Gastrocnemius medialis (tissue), 4 donors: ENCODE measurements around the gene ACVR1.

Experiments used
- POLR2A ChIP-seq, 2 donors: fragments of 450-650 bp; IDR thresholded peaks; one replicate each; pipeline ENCODE4 v1.6.1; 2017; ENCODE audit warnings: antibody characterized with exemption in 2 of 2, mild to moderate bottlenecking in 2 of 2, moderate library complexity in 2 of 2
- TF ChIP-seq, protein P1 (sequence below), 5 experiments: fragments of 450-650 bp in 3 of 5; fragments of 200-600 bp in 2 of 5; sonication (generic) in 2 of 5; IDR thresholded peaks in 4 of 5; conservative IDR thresholded peaks in 1 of 5; 1 replicate in 4 of 5; 2 replicates in 1 of 5; pipeline ENCODE4 v1.5.1; 2016 to 2019; ENCODE audit warnings: antibody characterized with exemption in 5 of 5, mild to moderate bottlenecking in 3 of 5, moderate library complexity in 3 of 5

DNA sequence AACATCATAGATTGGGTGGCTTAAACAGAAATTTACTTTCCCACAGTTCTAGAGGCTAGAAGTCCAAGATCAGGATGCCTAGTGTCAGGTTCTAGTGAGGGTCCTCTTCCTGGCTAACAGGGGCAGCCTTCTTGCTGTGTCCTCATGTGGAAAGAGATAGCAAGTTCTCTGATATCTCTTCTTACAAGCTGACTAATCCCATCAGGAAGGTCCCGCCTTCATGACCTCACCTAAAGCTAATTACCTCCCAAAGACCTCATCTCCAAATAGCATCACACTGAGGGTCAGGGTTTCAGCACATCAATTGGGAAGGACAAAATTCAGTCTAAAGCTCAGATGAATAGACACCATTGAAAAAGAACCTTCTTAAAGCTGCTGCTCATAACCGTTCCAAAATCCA lies 22.9 kb downstream of the ACVR1 start:
- TF ChIP-seq, protein P1, sequence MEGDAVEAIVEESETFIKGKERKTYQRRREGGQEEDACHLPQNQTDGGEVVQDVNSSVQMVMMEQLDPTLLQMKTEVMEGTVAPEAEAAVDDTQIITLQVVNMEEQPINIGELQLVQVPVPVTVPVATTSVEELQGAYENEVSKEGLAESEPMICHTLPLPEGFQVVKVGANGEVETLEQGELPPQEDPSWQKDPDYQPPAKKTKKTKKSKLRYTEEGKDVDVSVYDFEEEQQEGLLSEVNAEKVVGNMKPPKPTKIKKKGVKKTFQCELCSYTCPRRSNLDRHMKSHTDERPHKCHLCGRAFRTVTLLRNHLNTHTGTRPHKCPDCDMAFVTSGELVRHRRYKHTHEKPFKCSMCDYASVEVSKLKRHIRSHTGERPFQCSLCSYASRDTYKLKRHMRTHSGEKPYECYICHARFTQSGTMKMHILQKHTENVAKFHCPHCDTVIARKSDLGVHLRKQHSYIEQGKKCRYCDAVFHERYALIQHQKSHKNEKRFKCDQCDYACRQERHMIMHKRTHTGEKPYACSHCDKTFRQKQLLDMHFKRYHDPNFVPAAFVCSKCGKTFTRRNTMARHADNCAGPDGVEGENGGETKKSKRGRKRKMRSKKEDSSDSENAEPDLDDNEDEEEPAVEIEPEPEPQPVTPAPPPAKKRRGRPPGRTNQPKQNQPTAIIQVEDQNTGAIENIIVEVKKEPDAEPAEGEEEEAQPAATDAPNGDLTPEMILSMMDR (IDR thresholded peaks at IDR 0.05 in 4 of 5, conservative IDR thresholded peaks at IDR 0.05 in 1 of 5), result no peak
- TF ChIP-seq POLR2A (IDR thresholded peaks at IDR 0.05), result no peak
